Bronchial smooth muscle cell (primary cell): ENCODE data around the gene SAFB2. TPM values are rescaled to one million over a fixed set of nuclear protein-coding genes. Genes with fewer than 3 reads are reported as not detected.

Experiments used
- total RNA-seq: library from RNA; depleted of rRNA; stranded (reverse); fragments of >200 nt; gene quantifications from 2 replicates; pipeline ENCODE4 v1.2.1, GENCODE V29; 2014

The SAFB2 gene
- 31.1 and 48.9 TPM in 2 replicates for total RNA-seq

DNA sequence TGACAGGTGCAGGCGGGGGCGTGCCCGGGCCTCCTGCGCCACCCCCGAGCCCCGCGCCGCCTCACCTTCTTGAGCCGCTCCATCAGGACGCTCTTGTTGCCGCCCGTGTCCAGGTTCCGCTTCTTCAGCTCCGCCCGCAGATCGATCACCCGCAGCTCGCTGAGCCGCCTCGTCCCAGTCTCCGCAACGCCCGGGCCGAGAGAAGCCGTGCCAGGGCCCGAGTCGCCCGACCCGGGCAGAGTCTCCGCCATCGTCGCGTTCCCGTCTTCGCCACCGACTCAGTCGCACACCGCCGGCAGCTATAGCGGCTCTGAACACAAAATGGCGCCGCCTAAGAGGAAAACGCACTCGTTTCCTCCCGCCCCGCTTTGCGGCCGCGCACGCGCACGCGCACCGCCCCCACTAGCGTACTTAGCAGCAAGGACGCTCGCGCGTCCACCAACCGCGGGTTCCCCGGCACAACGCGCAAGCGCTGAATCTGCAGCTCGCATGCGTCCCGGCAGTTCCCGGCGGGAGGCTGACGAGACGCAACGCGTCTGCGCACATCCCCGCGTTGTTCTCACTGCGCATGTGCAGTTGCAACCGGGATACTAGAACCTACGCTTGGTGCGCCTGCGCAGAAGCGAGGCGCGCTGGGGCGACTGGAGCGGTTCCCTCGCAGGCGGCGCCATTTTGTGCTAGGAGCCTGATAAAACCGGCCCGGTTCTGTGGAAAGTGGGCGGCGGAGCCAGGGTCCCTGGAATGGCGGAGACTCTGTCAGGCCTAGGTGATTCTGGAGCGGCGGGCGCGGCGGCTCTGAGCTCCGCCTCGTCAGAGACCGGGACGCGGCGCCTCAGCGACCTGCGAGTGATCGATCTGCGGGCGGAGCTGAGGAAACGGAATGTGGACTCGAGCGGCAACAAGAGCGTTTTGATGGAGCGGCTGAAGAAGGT is at the start of gene SAFB2, which contains the start of gene SAFB:
Gene SAFB2, minus strand, starts transcription at position 312 of the 932 bp plus-strand sequence. Its CDS starts 61 bp downstream, at position 251.
Gene SAFB, plus strand, starts transcription at position 619 of the 932 bp plus-strand sequence. Its CDS starts 123 bp downstream, at position 742.

DNA sequence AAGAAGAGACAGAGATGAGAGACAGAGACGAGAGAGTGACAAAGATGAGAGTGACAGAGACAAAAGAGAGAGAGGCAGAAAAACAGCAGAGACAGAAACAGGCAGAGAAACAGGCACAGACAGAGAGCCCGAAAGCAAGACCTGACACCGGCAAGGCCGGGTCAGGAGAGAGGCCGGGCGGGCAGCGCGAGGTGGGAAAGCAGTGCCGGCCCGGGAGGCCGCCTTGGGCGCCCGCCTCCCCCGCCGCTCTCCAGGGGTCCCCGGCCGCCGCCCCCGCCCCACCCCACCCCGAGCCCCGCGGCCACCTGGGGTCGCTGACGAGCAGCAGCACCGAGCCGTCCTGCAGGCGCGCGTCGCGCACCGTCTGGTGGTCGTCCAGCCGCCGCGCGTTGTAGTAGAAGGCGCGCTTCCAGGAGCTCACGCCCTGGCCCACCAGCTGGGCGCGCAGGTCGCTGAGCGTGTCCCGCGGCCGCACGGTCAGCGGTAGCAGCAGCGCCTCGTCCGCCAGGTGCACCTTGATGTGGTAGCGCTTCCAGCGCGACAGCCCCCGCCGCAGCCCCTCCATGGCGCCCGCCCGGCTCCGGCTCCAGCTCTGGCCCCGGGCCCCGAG is 55.1 kb downstream of the SAFB2 start, which contains the start of gene TINCR:
Gene TINCR, minus strand, starts transcription at position 594 of the 610 bp plus-strand sequence.

Other genes starting within 250 kb of the SAFB2 start
- not detected in 2 replicates for gene ZNRF4, start 167.4 kb downstream of the SAFB2 start, total RNA-seq
- gene TINCR, start 54.8 kb downstream of the SAFB2 start, total RNA-seq: under 0.01 TPM in 2 replicates
- gene SAFB, start 307 bp upstream of the SAFB2 start, total RNA-seq: 54.8 and 55.3 TPM in 2 replicates
- 59.5 and 69.2 TPM in 2 replicates for gene MICOS13, start 57.7 kb upstream of the SAFB2 start, total RNA-seq
- gene HSD11B1L, start 58.3 kb upstream of the SAFB2 start, total RNA-seq: 10.5 and 12.0 TPM in 2 replicates
- gene RPL36, start 67.5 kb upstream of the SAFB2 start, total RNA-seq: 624 and 820 TPM in 2 replicates
- 71.9 and 105 TPM in 2 replicates for gene LONP1, start 97.4 kb upstream of the SAFB2 start, total RNA-seq
- not detected in 2 replicates for gene CATSPERD, start 97.9 kb upstream of the SAFB2 start, total RNA-seq
- gene PRR22, start 162.0 kb upstream of the SAFB2 start, total RNA-seq: 0.09 and 0.16 TPM in 2 replicates
- gene DUS3L, start 168.4 kb upstream of the SAFB2 start, total RNA-seq: 22.9 and 31.2 TPM in 2 replicates
- gene NRTN, start 182.3 kb upstream of the SAFB2 start, total RNA-seq: under 0.01 and 0.17 TPM in 2 replicates
- gene FUT6, start 216.9 kb upstream of the SAFB2 start, total RNA-seq: 0.09 and 0.16 TPM in 2 replicates
- not detected in 2 replicates for gene FUT3, start 228.7 kb upstream of the SAFB2 start, total RNA-seq
- not detected in 2 replicates for gene FUT5, start 247.8 kb upstream of the SAFB2 start, total RNA-seq